RWPE1 (cell line): Measurements from ENCODE around the gene NDUFV1.
"Not testable (repeated sequence)": the region's sequence is repeated elsewhere in the genome, so short reads cannot be mapped to it uniquely, and the experiment has no call there.

ENCODE experiments used
- CTCF ChIA-PET: fragments of 350-600 bp; sonication (Branson Sonifier 250); formaldehyde crosslinking; extraction: SDS; loops from one replicate; lab custom pipeline; 2021; lab: Yijun Ruan, JAX
- POLR2A ChIA-PET: fragments of 400-600 bp; formaldehyde crosslinking; extraction: SDS; loops from one replicate; lab custom pipeline; 2020; ENCODE audit warnings: antibody characterized with exemption; ENCODE audit not compliant: low non-redundant PET; lab: Yijun Ruan, JAX
- DNase-seq: peaks from one replicate; pipeline ENCODE4 v3.0.0; 2012; ENCODE audit warnings: low spot score
- H3K27ac ChIP-seq: fragments of 450-650 bp; 2 replicates; pipeline ENCODE4 v1.5.1; 2017
- TF ChIP-seq, protein P1 (sequence below): fragments of 450-650 bp; conservative IDR thresholded peaks from 2 replicates; pipeline ENCODE4 v1.5.1; 2017; ENCODE audit warnings: low read depth, mild to moderate bottlenecking

NDUFV1 gene

DNA sequence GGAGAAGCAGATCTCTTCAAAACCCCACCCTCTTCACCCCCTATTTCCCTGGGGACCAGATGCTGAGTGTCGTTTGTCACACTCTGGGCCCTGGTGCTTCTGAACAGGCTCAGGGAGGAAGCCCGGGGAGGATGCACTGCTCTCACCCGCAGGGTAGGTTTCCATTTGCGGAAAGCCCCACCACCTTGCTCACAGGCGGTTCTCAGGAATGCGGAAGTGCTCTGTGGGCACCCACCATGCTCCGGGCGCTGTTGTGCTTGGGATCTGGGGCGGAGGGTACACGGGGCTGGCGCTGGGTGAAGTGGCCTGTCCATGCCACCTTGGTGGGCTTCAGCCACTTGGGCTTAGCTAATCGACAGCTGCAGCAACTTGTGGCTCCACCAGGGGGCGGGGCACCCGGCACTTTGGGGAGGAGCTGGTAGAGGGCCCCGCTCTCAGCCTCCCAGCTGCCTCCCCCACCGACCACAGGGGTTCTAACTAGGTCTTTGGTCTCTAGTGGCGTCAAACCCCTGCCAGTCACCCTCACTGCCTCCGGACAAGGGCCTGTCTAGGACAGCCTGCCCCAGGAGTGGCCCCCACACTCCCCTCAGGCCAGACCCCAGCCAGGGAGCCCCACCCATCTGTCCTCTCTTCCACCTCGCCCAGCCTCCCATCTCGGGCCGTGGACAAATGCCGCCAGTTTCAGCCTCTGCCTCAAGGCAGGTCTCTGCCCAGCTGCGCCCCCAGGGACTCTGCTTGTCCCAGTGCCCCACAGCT, 7.4 kb downstream of the NDUFV1 start:
- DNase-seq, result peak; percentile 40
- H3K27ac ChIP-seq, result peak overlapping the region; percentile 72

DNA sequence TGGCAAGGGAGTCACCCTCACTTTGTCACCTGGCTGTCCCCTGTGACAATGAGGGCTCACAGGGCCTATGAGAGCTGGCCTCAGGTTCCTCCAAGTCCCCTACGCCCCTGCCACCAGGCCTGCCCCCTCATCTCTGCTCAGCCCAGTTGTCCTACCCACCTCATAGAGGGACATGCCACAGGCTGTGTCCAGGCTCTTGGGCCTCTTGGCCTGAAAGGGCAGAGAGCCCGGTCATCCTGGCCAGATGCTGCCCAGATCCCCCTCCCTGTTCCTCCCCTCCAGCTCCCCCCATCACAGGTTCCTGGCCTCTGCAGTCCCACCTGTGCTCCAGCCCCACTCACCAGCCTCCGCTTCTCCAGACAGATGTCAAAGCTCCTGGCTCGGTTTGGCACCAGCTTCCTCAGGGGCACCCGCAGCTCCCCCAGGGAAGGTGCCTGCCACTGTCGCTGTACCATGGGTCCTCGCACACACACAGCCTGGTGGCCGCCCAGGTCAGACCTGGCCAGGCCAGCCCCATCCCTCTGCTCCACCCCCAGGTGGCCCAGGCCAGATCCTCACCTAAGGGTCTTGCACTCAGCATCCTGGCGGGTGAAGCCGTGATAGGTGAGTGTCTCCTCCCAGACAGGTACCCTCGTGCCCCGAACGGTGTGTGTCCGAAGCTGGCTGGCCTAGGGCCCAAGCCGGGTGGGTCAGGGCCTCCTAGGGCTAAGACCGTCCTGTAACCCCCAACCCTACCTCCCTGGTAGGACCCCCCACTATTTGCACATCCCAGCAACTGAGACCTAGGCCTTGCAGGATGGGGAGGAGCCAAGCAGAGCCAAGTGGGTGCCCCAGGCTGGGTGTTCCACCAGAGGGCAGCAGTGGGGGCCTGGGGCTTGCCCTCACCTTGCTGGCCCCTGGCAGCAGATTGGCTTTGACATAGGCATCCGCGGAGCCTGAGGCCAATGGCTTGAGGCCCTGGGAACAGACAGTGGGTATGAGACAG, 8.3 kb downstream of the NDUFV1 start:
- TF ChIP-seq, protein P1, sequence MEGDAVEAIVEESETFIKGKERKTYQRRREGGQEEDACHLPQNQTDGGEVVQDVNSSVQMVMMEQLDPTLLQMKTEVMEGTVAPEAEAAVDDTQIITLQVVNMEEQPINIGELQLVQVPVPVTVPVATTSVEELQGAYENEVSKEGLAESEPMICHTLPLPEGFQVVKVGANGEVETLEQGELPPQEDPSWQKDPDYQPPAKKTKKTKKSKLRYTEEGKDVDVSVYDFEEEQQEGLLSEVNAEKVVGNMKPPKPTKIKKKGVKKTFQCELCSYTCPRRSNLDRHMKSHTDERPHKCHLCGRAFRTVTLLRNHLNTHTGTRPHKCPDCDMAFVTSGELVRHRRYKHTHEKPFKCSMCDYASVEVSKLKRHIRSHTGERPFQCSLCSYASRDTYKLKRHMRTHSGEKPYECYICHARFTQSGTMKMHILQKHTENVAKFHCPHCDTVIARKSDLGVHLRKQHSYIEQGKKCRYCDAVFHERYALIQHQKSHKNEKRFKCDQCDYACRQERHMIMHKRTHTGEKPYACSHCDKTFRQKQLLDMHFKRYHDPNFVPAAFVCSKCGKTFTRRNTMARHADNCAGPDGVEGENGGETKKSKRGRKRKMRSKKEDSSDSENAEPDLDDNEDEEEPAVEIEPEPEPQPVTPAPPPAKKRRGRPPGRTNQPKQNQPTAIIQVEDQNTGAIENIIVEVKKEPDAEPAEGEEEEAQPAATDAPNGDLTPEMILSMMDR, result peak; percentile 45
- POLR2A ChIA-PET, result no interaction called here
- CTCF ChIA-PET, result interaction anchor here (0.6 to 1.7 kb wide), 11 partner anchors 9 to 444 kb away, joined by 3 to 15 read pairs (median 3); partner anchors contain the start of gene NUDT8
- peak overlapping the region; percentile 72 for H3K27ac ChIP-seq
- peak; percentile 33 for DNase-seq

More for the DNA sequence above, 7.4 kb downstream of the NDUFV1 start:
- POLR2A ChIA-PET, result no interaction called here
- CTCF ChIA-PET, result interaction anchor here (0.6 to 1.7 kb wide), 11 partner anchors 9 to 1831 kb away, joined by 3 to 15 read pairs (median 3); partner anchors contain the start of gene NUDT8
- TF ChIP-seq, protein P1, result peak; percentile 71

DNA sequence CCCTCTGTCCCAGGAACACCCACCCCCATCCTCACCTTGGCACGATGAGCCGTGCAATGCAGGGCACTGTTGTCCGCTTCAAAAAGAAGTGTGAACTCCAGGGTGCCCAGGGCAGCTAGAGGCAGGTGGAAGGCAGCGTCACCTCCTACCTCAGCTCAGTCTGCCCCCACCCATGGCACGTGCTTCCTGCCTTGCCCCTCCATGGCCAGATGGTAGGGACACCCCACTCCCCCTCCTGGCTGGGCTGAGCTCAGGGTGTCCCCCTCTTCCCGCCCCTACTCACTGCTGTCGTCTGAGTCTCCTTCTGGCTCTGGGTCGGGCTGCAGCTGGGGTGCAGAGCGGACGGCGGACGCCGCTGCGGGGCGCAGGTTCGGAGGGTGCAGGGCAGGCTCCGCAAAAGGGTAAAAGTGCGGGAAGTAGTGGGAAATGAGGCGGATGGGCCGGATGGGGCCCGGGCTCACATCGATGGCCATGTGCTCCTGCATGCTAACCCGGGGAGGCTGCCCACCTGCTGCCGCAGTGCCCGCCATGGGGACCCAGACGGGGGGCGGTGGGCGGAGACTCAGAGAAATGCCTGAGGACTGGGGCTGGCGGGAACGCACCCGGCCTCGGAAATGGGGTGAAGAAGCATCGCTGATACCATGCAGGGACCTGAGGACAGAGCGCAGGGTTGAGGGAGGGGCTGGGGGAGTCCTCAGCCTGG, 9.1 kb downstream of the NDUFV1 start:
- no peak overlapping the region for H3K27ac ChIP-seq
- POLR2A ChIA-PET, result no interaction called here
- TF ChIP-seq, protein P1, result peak; percentile 9; the same call in 1 of the 2 replicates
- CTCF ChIA-PET, result interaction anchor here (0.7 to 1.1 kb wide), 2 partner anchors 23 to 43 kb away, joined by 3 to 4 read pairs; no protein-coding TSS in a partner anchor
- DNase-seq, result no peak

DNA sequence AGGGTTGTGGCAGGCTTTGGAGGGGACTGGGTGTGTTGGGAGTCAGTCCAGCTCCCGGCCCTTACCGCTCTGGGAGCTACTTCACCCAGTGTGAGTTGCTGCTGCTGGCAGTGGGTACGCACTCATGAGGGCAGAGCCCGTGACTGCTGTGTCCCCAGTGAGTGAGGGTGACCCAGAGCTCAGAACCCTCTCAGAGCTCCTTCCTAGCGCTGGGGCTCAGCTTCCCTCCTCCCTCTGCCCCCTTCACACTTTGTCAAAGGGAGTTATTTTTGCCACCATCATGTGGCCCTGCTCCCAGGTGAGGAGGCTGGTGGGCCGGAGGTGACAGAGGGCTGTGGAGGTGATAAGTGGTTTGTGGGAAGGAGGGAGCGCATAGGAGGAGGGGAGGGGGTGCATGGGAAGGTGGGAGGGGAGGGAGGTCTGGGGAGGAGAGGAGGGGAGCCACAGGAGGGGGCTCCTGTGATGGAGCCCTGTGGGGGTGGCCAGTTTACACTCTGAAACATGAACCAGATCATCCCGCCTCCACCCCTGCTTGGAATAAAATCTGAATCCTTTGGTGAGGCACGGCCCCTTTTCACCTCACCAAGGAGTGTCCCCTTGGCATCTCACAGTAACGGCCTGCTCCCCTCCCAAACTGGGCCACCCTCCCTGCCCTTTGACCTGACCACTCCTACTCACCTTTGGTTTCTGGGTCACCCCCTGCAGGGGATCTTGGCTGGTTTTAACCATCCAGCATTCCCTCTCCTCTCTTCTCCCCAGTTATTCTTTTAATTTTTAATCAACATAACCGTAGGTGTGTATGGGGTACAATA, 9.9 kb downstream of the NDUFV1 start:
- H3K27ac ChIP-seq, result no peak overlapping the region
- no peak for DNase-seq
- POLR2A ChIA-PET, result no interaction called here
- CTCF ChIA-PET, result interaction anchor here (0.7 to 1.1 kb wide), 2 partner anchors 22 to 43 kb away, joined by 3 to 4 read pairs; no protein-coding TSS in a partner anchor
- TF ChIP-seq, protein P1, result no peak

DNA sequence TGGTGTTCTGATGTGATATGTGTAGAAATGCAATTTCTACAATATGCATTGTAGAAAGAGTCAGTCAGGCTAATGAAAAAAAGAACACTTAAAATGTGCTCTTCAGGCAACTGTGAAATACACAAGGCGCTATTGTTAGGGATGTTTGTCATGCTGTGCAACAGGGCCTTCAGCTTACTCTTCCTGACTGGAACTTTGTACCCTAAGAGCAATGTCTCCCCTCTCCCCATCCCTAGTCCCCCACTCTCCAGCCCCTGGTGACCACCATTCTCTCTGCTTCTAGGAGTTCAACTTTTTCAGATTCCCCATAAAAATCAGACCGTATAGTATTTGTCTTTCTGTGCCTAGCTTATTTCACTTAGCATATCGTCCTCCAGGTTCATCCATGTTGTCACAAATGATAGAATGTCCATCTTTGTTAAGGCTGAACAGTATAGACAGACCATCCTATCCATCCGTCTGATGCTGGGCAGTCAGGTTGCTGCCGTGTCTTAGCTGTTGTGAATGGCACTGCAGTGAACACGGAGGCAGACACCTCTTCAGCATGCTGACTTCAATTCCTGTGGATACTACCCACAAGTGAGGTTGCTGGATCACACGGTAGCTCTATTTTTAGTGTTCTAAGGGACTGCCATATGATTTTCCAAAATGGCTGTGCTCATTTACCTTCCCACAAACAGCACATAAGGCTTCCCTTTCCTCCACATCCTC, 10.7 kb downstream of the NDUFV1 start:
- CTCF ChIA-PET, result interaction anchor here (0.9 kb wide), 1 partner anchor 12 kb away, joined by 5 read pairs; the partner anchor contains the start of gene NUDT8
- POLR2A ChIA-PET, result no interaction called here
- DNase-seq, result no peak
- TF ChIP-seq, protein P1, result no peak
- H3K27ac ChIP-seq, result no peak overlapping the region

DNA sequence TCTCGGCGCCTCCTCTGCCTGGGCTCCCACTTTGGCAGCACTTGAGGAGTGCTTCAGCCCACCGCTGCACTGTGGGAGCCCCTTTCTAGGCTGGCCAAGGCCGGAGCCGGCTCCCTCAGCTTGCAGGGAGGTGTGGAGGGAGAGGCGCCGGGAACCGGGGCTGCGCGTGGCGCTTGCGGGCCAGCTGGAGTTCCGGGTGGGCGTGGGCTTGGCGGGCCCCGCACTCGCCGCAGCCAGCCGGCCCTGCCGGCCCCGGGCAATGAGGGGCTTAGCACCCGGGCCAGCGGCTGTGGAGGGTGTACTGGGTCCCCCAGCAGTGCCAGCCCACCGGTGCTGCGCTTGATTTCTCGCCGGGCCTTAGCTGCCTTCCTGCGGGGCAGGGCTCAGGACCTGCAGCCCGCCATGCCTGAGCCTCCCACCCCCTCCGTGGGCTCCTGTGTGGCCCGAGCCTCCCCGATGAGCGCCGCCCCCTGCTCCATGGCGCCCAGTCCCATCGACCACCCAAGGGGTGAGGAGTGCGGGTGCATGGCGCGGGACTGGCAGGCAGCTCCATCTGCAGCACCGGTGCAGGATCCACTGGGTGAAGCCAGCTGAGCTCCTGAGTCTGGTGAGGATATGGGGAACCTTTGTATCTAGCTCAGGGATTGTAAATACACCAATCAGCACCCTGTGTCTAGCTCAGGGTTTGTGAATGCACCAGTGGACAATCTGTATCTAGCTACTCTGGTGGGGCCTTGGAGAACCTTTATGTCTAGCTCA, 12.3 kb downstream of the NDUFV1 start:
- H3K27ac ChIP-seq, DNase-seq, CTCF ChIA-PET, POLR2A ChIA-PET: not testable (repeated sequence)

DNA sequence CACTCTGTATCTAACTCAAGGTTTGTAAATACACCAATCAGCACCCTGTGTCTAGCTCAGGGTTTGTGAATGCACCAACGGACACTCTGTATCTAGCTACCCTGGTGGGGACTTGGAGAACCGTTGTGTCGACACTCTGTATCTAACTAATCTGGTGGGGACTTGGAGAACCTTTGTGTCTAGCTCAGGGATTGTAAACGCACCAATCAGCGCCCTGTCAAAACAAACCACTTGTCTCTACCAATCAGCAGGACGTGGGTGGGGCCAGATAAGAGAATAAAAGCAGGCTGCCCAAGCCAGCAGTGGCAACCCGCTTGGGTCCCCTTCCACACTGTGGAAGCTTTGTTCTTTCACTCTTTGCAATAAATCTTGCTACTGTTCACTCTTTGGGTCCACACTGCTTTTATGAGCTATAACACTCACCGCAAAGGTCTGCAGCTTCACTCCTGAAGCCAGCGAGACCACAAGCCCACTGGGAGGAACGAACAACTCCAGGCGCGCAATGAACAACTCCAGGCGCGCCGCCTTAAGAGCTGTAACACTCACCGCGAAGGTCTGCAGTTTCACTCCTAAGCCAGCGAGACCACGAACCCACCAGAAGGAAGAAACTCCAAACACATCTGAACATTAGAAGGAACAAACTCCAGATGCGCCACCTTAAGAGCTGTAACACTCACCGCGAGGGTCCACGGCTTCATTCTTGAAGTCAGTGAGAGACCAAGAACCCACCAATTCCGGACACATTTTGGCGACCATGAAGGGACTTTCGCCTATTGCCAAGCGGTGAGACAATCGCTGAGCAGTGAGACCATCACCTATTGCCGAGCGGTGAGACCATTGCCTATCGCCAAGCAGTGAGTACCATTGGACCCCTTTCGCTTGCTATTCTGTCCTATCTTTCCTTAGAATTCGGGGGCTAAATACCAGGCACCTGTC, 13.2 kb downstream of the NDUFV1 start:
- DNase-seq, CTCF ChIA-PET, H3K27ac ChIP-seq, POLR2A ChIA-PET: not testable (repeated sequence)
